WTC11 (cell line): ENCODE data around the gene ZBTB47. TPM values are rescaled to one million over a fixed set of nuclear protein-coding genes. Genes with fewer than 3 reads are reported as not detected.

Experiments
- total RNA-seq: library from RNA; stranded (reverse); gene quantifications from 3 replicates; pipeline ENCODE4 v1.2.3, GENCODE V29; 2021

ZBTB47 gene
- total RNA-seq, 1 experiment from 2014 or later, result 5.2 TPM

Other genes starting within 250 kb of the ZBTB47 start
- not detected in 3 replicates for gene LYZL4, start 243.1 kb upstream of the ZBTB47 start, total RNA-seq
- gene VIPR1, start 151.1 kb upstream of the ZBTB47 start, total RNA-seq, result 7.1 to 9.4 TPM (median 7.2 TPM) in 3 replicates
- 35.2 to 37.0 TPM (median 37.0 TPM) in 3 replicates for gene SEC22C, start 71.7 kb upstream of the ZBTB47 start, total RNA-seq
- 52.9 to 65.0 TPM (median 62.6 TPM) in 3 replicates for gene SS18L2, start 62.8 kb upstream of the ZBTB47 start, total RNA-seq
- gene NKTR, start 53.0 kb upstream of the ZBTB47 start, total RNA-seq, result 76.4 to 89.3 TPM (median 82.3 TPM) in 3 replicates
- gene KLHL40, start 31.8 kb downstream of the ZBTB47 start, total RNA-seq, result not detected in 3 replicates
- gene HHATL, start 49.1 kb downstream of the ZBTB47 start, total RNA-seq, result 0.21 to 0.92 TPM (median 0.60 TPM) in 3 replicates
- 0.79 TPM in 1 of 3 replicates, not detected in the others for gene CCDC13, start 119.6 kb downstream of the ZBTB47 start, total RNA-seq
- 74.6 to 80.7 TPM (median 76.2 TPM) in 3 replicates for gene HIGD1A, start 150.8 kb downstream of the ZBTB47 start, total RNA-seq
- 0.28 to 0.41 TPM (median 0.39 TPM) in 3 replicates for gene ACKR2, start 155.7 kb downstream of the ZBTB47 start, total RNA-seq
- gene CYP8B1, start 222.2 kb downstream of the ZBTB47 start, total RNA-seq, result 0.13 to 0.18 TPM (median 0.16 TPM) in 3 replicates